Thyroid gland (tissue), 4 donors: ENCODE results near the gene KRTAP10-4. TPM values are rescaled to one million over a fixed set of nuclear protein-coding genes. Genes with fewer than 3 reads are reported as not detected.

Experiments used
- DNase-seq, 2 donors: peaks; one replicate each; pipeline ENCODE4 v3.0.0-alpha.2; 2019
- H3K27ac ChIP-seq, 3 donors: fragments of 200-600 bp; sonication (generic); 1 replicate in 2 of 3; 2 replicates in 1 of 3; pipeline ENCODE4 v1.5.1; 2016 to 2019; ENCODE audit warnings: mild to moderate bottlenecking in 1 of 3, moderate library complexity in 1 of 3
- H3K27me3 ChIP-seq: fragments of 200-600 bp; sonication (generic); one replicate; pipeline ENCODE4 v1.5.1; 2019
- H3K36me3 ChIP-seq, 2 donors: fragments of 200-600 bp; sonication (generic); one replicate each; pipeline ENCODE4 v1.5.1; 2016 to 2019
- H3K4me1 ChIP-seq, 2 donors: fragments of 200-600 bp; sonication (generic); one replicate each; pipeline ENCODE4 v1.5.1; 2017 to 2019
- H3K4me3 ChIP-seq, 3 donors: fragments of 200-600 bp; sonication (generic); replicated peaks in 1 of 3; 1 replicate in 2 of 3; 2 replicates in 1 of 3; pipeline ENCODE4 v1.5.1; 2016; ENCODE audit warnings: mild to moderate bottlenecking in 1 of 3
- H3K9me3 ChIP-seq: fragments of 200-600 bp; sonication (generic); one replicate; pipeline ENCODE4 v1.5.1; 2017
- CTCF ChIP-seq, 6 experiments: fragments of 200-600 bp in 3 of 6; fragments of 450-650 bp in 3 of 6; sonication (generic) in 3 of 6; IDR thresholded peaks; one replicate each; pipeline ENCODE4 v1.5.1; 2016 to 2019; ENCODE audit warnings: antibody characterized with exemption in 6 of 6, mild to moderate bottlenecking in 2 of 6, inconsistent platforms in 1 of 6, moderate library complexity in 1 of 6
- POLR2A ChIP-seq, 2 donors: fragments of 450-650 bp; IDR thresholded peaks; one replicate each; pipeline ENCODE4 v1.6.1; 2017; ENCODE audit warnings: antibody characterized with exemption in 2 of 2, mild to moderate bottlenecking in 2 of 2, moderate library complexity in 1 of 2
- WGBS, 2 donors: methylation state at CpG; one replicate each; pipeline ENCODE4 v1.1.5; 2017; 5-methylcytosine and 5-hydroxymethylcytosine counted together
- intact Hi-C: fragments of 100-400 bp; cut with DNase I; formaldehyde crosslinking; loops from one replicate; pipeline ENCODE4 v1.15.1; 2023
- total RNA-seq, 4 donors: library from RNA; depleted of rRNA; stranded (reverse); fragments of >200 nt; gene quantifications; one replicate each; pipeline ENCODE4 v1.2.3, GENCODE V29; 2016

Gene KRTAP10-4
- total RNA-seq, 4 donors from 2014 or later: not detected

DNA sequence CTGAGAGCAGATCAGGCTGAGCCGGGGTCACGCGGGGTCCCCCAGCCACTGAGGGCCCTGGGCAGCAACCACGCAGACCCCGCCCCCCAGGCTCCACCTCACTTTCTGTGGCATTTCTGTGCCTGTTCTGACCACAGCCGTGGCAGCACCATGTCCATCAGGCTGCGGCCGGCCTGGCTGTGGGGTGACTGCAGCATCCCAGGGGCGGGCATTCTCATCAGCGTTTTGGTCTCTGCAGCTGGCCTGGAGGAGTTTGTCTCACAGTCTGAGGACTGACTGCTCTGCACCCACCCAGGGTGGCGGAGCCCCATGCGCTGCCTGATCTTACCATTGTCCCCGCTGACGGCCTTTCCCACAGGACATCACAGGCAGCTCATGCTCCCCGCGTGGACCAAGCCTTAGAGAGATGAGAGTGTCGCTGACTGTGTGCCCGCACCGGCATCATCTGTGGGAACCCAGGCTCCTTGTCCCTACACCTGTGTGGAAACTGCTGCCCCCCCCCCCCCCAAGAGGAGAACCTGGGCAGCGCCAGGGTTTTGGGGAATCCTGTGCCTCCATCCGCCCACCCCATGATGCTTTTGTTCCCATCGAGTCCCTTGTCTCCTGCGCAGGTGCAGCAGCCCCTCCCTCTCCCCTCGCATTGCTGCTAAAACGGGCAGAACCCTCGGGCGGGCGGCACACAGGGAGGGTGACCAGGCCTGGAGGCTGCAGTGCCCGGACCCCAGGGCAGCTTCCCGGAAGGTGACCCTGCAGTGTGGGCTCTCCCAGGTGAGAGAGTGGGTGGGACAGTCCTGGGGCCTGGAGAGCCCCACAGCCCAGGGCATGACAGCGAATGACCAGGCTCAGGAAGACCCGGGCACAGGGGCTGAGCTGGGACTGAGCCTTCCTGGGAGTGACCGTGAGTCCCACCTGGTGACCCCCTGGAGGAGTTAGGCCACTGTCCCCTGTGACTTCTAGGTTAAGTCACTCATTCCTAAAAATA, 35.3 kb upstream of the KRTAP10-4 start:
- WGBS, 2 donors: 92 to 95% methylated on average over 22 to 28 of the region's 33 CpGs
- no peak for DNase-seq
- TF ChIP-seq CTCF (IDR thresholded peaks at IDR 0.05): no peak
- TF ChIP-seq POLR2A (IDR thresholded peaks at IDR 0.05): no peak
- intact Hi-C loops: no loop called here
- Histone ChIP-seq H3K4me1 (no peaks in the 10 kb centered on the region), H3K36me3 (no peaks in the 10 kb centered on the region), H3K27me3 (no peaks in the 10 kb centered on the region), H3K9me3 (no peaks in the 10 kb centered on the region), H3K4me3 (no peak overlapping the region), H3K27ac (no peak overlapping the region)

DNA sequence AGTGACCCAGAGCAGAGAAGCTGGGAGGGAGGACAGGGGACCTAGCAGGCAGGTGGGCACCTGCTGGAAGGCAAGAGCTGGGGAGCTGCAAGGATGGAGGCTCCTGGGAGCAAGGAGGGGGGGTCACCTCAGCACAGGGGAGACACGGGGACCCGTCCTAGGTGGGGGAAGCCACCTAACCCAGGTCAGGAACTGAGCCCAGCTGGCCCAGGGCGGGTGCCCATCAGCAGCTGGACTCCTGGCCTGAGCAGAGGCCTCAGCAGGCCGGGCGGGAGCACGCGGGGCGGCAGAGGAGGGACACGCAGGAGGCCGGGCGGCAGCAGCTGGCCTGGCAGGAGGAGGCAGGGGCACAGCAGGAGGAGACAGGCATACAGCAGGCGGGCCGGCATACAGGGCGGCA, 34.5 kb upstream of the KRTAP10-4 start:
- WGBS, 2 donors: 79 to 83% methylated on average over 2 to 7 of the region's 14 CpGs
- H3K27me3 ChIP-seq: no peaks in the 10 kb centered on the region
- no peak for DNase-seq
- no peak overlapping the region for H3K27ac ChIP-seq
- TF ChIP-seq POLR2A (IDR thresholded peaks at IDR 0.05) (no peak), CTCF (IDR thresholded peaks at IDR 0.05) (no peak)
- no peaks in the 10 kb centered on the region for H3K36me3 ChIP-seq
- no peaks in the 10 kb centered on the region for H3K4me1 ChIP-seq
- intact Hi-C loops: no loop called here
- no peaks in the 10 kb centered on the region for H3K9me3 ChIP-seq
- no peak overlapping the region for H3K4me3 ChIP-seq

DNA sequence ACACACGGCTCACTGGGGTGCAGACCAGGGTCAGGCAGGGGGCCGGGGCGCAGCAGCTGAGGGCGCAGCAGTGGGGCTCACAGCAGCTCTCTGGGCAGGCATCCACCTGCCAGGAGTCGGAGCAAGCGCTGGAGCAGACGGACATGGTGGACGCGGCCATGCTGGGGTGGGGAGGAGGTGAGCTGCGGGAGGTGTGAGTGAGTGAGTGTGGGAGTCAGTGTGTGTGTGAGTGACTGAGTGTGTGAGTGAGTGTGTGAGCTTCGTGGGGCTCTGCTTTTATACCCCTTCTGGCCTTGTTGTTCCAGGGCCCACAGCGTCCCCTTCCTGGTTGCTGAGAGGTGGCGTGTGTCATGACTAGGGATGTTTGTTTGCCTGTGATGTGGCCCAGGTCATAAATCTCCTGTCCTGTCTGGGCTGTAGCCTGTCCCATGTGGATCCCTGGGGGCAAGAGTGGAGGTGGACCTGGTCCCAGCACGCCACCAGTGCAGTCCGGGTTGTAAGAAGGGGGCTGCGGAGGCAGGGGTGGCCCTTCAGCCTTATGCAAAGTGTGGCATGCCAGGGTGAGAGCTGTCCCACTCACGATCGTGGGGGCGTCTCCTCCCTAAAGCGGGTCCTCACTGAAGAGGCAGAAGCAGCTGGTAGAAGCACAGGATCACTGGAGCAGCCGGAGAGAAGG, 33.4 kb upstream of the KRTAP10-4 start, which contains the start of gene KRTAP10-1:
KRTAP10-1 (minus strand) TSS at position 205 of the 676 bp plus-strand sequence; CDS start at position 160, 45 bp downstream.
- no peak for DNase-seq
- intact Hi-C loops: no loop called here
- TF ChIP-seq CTCF (IDR thresholded peaks at IDR 0.05) (no peak), POLR2A (IDR thresholded peaks at IDR 0.05) (no peak)
- no peak within 1 kb of the TSS for H3K27ac ChIP-seq
- WGBS, 2 donors: 77 to 87% methylated on average over 14 to 19 of the region's 21 CpGs
- no peaks in the 10 kb centered on the region for H3K4me1 ChIP-seq
- no peaks in the 10 kb centered on the region for H3K27me3 ChIP-seq
- H3K9me3 ChIP-seq: no peaks in the 10 kb centered on the region
- no peaks in the 10 kb centered on the region for H3K36me3 ChIP-seq
- H3K4me3 ChIP-seq: no peak within 1 kb of the TSS

- intact Hi-C loops: no loop called here
- Histone ChIP-seq H3K27me3 (no peaks in the 10 kb centered on the region), H3K27ac (no peak overlapping the region), H3K4me1 (no peaks in the 10 kb centered on the region), H3K4me3 (no peak overlapping the region), H3K9me3 (no peaks in the 10 kb centered on the region), H3K36me3 (no peaks in the 10 kb centered on the region)
- WGBS, 2 donors: 83 to 89% methylated on average over 11 of the region's 11 CpGs
- DNase-seq: no peak
- TF ChIP-seq POLR2A (IDR thresholded peaks at IDR 0.05) (no peak), CTCF (IDR thresholded peaks at IDR 0.05) (no peak)
Observed at GRCh38 chr21:44540741-44541288, 32.7 kb upstream of the KRTAP10-4 start.
